ENCODE measurements around the gene PTPRN.
"Not testable (repeated sequence)": the region's sequence is repeated elsewhere in the genome, so short reads cannot be mapped to it uniquely, and the experiment has no call there.

The PTPRN gene

GRCh38 chr2:219309278-219309677 is at the start of gene PTPRN:
PTPRN (minus strand) TSS chr2:219309401; CDS start chr2:219309332, 69 bp downstream.
- DNase-seq (ENCODE audit: low read depth in 2 of 2), result peak in 1 of 2 donors; percentile 8

GRCh38 chr2:219358170-219359075 is 49.2 kb upstream of the PTPRN start:
- peak in 1 of 2 donors; percentile 17 for DNase-seq (ENCODE audit: low read depth in 2 of 2)

- no peak for DNase-seq (ENCODE audit: low read depth in 2 of 2)
Measured at GRCh38 chr2:219356834-219357233, 47.6 kb upstream of the PTPRN start.

- no peak for DNase-seq (ENCODE audit: low read depth in 2 of 2)
Measured at GRCh38 chr2:219354582-219354981, 45.4 kb upstream of the PTPRN start.

GRCh38 chr2:219353129-219353528 is 43.9 kb upstream of the PTPRN start:
- DNase-seq (ENCODE audit: low read depth in 2 of 2), result no peak

GRCh38 chr2:219352448-219353023 is 43.3 kb upstream of the PTPRN start:
- peak; percentile 38 to 40 for DNase-seq (ENCODE audit: low read depth in 2 of 2)

- DNase-seq (ENCODE audit: low read depth in 2 of 2), result no peak
Measured at GRCh38 chr2:219350710-219351221, 41.6 kb upstream of the PTPRN start.

GRCh38 chr2:219350215-219350614 is 41.0 kb upstream of the PTPRN start:
- no peak for DNase-seq (ENCODE audit: low read depth in 2 of 2)

GRCh38 chr2:219344751-219345430 is 35.7 kb upstream of the PTPRN start:
- no peak for DNase-seq (ENCODE audit: low read depth in 2 of 2)

- no peak for DNase-seq (ENCODE audit: low read depth in 2 of 2)
Measured at GRCh38 chr2:219335373-219335786, 26.2 kb upstream of the PTPRN start.

GRCh38 chr2:219334076-219334475 is 24.9 kb upstream of the PTPRN start:
- no peak for DNase-seq (ENCODE audit: low read depth in 2 of 2)

- no peak for DNase-seq (ENCODE audit: low read depth in 2 of 2)
Measured at GRCh38 chr2:219332542-219332941, 23.3 kb upstream of the PTPRN start, which contains the start of gene RESP18. RESP18 (minus strand) TSS chr2:219332744.

GRCh38 chr2:219331560-219332213 is 22.5 kb upstream of the PTPRN start:
- DNase-seq (ENCODE audit: low read depth in 2 of 2), result no peak

- DNase-seq (ENCODE audit: low read depth in 2 of 2), result no peak
Measured at GRCh38 chr2:219327719-219328118, 18.5 kb upstream of the PTPRN start.

GRCh38 chr2:219325657-219326315 is 16.6 kb upstream of the PTPRN start:
- no peak for DNase-seq (ENCODE audit: low read depth in 2 of 2)

GRCh38 chr2:219325136-219325535 is 15.9 kb upstream of the PTPRN start:
- no peak for DNase-seq (ENCODE audit: low read depth in 2 of 2)

- DNase-seq (ENCODE audit: low read depth in 2 of 2), result no peak
Measured at GRCh38 chr2:219323434-219323833, 14.2 kb upstream of the PTPRN start.

- no peak for DNase-seq (ENCODE audit: low read depth in 2 of 2)
Measured at GRCh38 chr2:219314804-219315468, 5.7 kb upstream of the PTPRN start.

GRCh38 chr2:219312683-219313263 is 3.6 kb upstream of the PTPRN start:
- not testable (repeated sequence) for DNase-seq (ENCODE audit: low read depth in 2 of 2)

All from stimulated activated CD8-positive, alpha-beta memory T cell treated with anti-CD3 and anti-CD28 coated beads, Interleukin-15, amount 100 ng/mL, for 48 hours (primary cell).